KMS-11 (cell line): ENCODE data around the gene MYOM3.

ENCODE experiments used
- H2AFZ ChIP-seq: fragments of 200-600 bp; sonication (generic); 2 replicates; pipeline ENCODE4 v1.6.1; 2016; ENCODE audit warnings: antibody characterized with exemption, mixed run types, low read depth
- H3K27ac ChIP-seq: fragments of 200-600 bp; sonication (generic); 2 replicates; pipeline ENCODE4 v1.6.1; 2016; ENCODE audit warnings: mild to moderate bottlenecking, mixed run types
- H3K27me3 ChIP-seq: fragments of 200-600 bp; sonication (generic); 2 replicates; pipeline ENCODE4 v1.6.1; 2017; ENCODE audit warnings: mild to moderate bottlenecking, low read depth, mixed run types, moderate library complexity; ENCODE audit not compliant: insufficient read depth
- H3K36me3 ChIP-seq: fragments of 200-600 bp; sonication (generic); 2 replicates; pipeline ENCODE4 v1.6.1; 2017; ENCODE audit warnings: mild to moderate bottlenecking, mixed run types; ENCODE audit not compliant: insufficient read depth
- H3K4me1 ChIP-seq: fragments of 200-600 bp; sonication (generic); 2 replicates; pipeline ENCODE4 v1.6.1; 2016; ENCODE audit warnings: mild to moderate bottlenecking, low read depth, mixed run types; ENCODE audit not compliant: poor library complexity, severe bottlenecking
- H3K4me2 ChIP-seq: fragments of 200-600 bp; sonication (generic); 2 replicates; pipeline ENCODE4 v1.7.0; 2016; ENCODE audit warnings: mild to moderate bottlenecking, mixed run types
- H3K4me3 ChIP-seq: fragments of 200-600 bp; sonication (generic); IDR thresholded peaks from 2 replicates; pipeline ENCODE4 v1.6.1; 2017; ENCODE audit warnings: low read depth, low read length, mixed read lengths; ENCODE audit not compliant: insufficient read depth
- H3K79me2 ChIP-seq: fragments of 200-600 bp; sonication (generic); 2 replicates; pipeline ENCODE4 v1.6.1; 2016; ENCODE audit warnings: low read depth, mixed run types; ENCODE audit not compliant: insufficient read depth
- H3K9ac ChIP-seq: fragments of 200-600 bp; sonication (generic); 2 replicates; pipeline ENCODE4 v1.6.1; 2016; ENCODE audit warnings: mild to moderate bottlenecking, mixed run types
- H4K20me1 ChIP-seq: fragments of 200-600 bp; sonication (generic); 2 replicates; pipeline ENCODE4 v1.6.1; 2016; ENCODE audit warnings: mild to moderate bottlenecking, mixed run types; ENCODE audit not compliant: insufficient read depth
- CTCF ChIP-seq: fragments of 200-600 bp; sonication (generic); conservative IDR thresholded peaks from 2 replicates; pipeline ENCODE4 v1.6.1; 2017; ENCODE audit warnings: low read depth, mild to moderate bottlenecking, antibody characterized with exemption, low read length, moderate library complexity, mixed read lengths

MYOM3 gene

GRCh38 chr1:24107462-24108138 is 4.3 kb downstream of the MYOM3 start:
- no peak overlapping the region for H3K27ac ChIP-seq
- no peak overlapping the region for H2AFZ ChIP-seq
- no peak for TF ChIP-seq CTCF

GRCh38 chr1:24105368-24106160 is 6.4 kb downstream of the MYOM3 start:
- no peaks in the 10 kb centered on the region for H3K4me1 ChIP-seq
- no peak overlapping the region for H3K27ac ChIP-seq
- no peaks in the 10 kb centered on the region for H3K36me3 ChIP-seq
- no peaks in the 10 kb centered on the region for H3K79me2 ChIP-seq
- no peak overlapping the region for H3K4me3 ChIP-seq
- no peak overlapping the region for H3K9ac ChIP-seq
- H4K20me1 ChIP-seq = no peaks in the 10 kb centered on the region
- H3K4me2 ChIP-seq = no peak overlapping the region
- no peak for TF ChIP-seq CTCF
- no peaks in the 10 kb centered on the region for H3K27me3 ChIP-seq
- no peak overlapping the region for H2AFZ ChIP-seq

More at GRCh38 chr1:24107462-24108138, 4.3 kb downstream of the MYOM3 start:
- H3K4me2 ChIP-seq = no peak overlapping the region
- H3K9ac ChIP-seq = no peak overlapping the region
- H3K4me3 ChIP-seq = no peak overlapping the region
- no peaks in the 10 kb centered on the region for H3K4me1 ChIP-seq
- no peaks in the 10 kb centered on the region for H3K36me3 ChIP-seq
- no peaks in the 10 kb centered on the region for H4K20me1 ChIP-seq
- H3K27me3 ChIP-seq = no peaks in the 10 kb centered on the region
- H3K79me2 ChIP-seq = no peaks in the 10 kb centered on the region

- Histone ChIP-seq H3K4me2 (no peak overlapping the region), H3K27me3 (no peaks in the 10 kb centered on the region), H4K20me1 (no peaks in the 10 kb centered on the region), H3K9ac (no peak overlapping the region), H3K4me1 (no peaks in the 10 kb centered on the region), H3K36me3 (no peaks in the 10 kb centered on the region), H2AFZ (no peak overlapping the region), H3K4me3 (no peak overlapping the region), H3K27ac (no peak overlapping the region), H3K79me2 (no peaks in the 10 kb centered on the region)
- TF ChIP-seq CTCF = no peak
These were observed 7.1 kb downstream of the MYOM3 start for GRCh38 chr1:24104854-24105253.

GRCh38 chr1:24103879-24104278 is 8.1 kb downstream of the MYOM3 start:
- Histone ChIP-seq H2AFZ (no peak overlapping the region), H3K9ac (no peak overlapping the region), H4K20me1 (no peaks in the 10 kb centered on the region), H3K4me3 (no peak overlapping the region), H3K4me2 (no peak overlapping the region), H3K27ac (no peak overlapping the region), H3K36me3 (no peaks in the 10 kb centered on the region), H3K27me3 (no peaks in the 10 kb centered on the region), H3K4me1 (no peaks in the 10 kb centered on the region), H3K79me2 (no peaks in the 10 kb centered on the region)
- no peak for TF ChIP-seq CTCF
